Measurements from ENCODE around the gene PTK7.

DNA sequence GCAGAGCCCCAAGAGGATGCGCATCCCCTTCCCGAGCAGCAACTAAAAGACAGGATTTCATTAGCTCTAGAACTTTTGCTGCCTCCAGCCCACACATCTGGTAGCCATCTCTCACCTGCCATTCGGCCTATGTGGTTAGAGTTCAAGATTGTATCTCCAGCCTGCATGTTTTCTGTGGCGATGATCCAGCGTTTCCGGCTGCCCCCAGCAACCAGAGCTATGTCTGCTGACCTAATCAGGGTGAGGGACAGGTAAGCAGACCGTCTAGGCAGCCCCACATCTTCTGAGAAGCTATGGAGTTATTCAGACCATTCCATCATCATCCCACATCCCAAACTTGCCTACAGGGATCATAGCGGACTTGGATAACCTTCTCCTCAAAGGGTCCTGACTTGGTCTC, 20.1 kb upstream of the PTK7 start:
- TF ChIP-seq JUN (IDR thresholded peaks at IDR 0.05; ENCODE audit: low read depth, low read length) (no peak), SUZ12 (IDR thresholded peaks at IDR 0.05; ENCODE audit: low read length) (no peak), EGR1 (IDR thresholded peaks at IDR 0.05; ENCODE audit: borderline replicate concordance, low read depth, low read length) (no peak), POLR2A (IDR thresholded peaks at IDR 0.05; ENCODE audit: control extremely low read depth in 1 of 2, low read depth in 2 of 2, low read length in 2 of 2) (no peak), SP4 (IDR thresholded peaks at IDR 0.05; ENCODE audit: low read length) (no peak)
- TF ChIP-seq, protein P1, sequence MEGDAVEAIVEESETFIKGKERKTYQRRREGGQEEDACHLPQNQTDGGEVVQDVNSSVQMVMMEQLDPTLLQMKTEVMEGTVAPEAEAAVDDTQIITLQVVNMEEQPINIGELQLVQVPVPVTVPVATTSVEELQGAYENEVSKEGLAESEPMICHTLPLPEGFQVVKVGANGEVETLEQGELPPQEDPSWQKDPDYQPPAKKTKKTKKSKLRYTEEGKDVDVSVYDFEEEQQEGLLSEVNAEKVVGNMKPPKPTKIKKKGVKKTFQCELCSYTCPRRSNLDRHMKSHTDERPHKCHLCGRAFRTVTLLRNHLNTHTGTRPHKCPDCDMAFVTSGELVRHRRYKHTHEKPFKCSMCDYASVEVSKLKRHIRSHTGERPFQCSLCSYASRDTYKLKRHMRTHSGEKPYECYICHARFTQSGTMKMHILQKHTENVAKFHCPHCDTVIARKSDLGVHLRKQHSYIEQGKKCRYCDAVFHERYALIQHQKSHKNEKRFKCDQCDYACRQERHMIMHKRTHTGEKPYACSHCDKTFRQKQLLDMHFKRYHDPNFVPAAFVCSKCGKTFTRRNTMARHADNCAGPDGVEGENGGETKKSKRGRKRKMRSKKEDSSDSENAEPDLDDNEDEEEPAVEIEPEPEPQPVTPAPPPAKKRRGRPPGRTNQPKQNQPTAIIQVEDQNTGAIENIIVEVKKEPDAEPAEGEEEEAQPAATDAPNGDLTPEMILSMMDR (IDR thresholded peaks at IDR 0.05; ENCODE audit: control extremely low read depth in 1 of 3, insufficient read depth in 1 of 3, low read depth in 1 of 3, low read length in 3 of 3): no peak
